Measurements from ENCODE around the gene APMAP.

Gene APMAP

DNA sequence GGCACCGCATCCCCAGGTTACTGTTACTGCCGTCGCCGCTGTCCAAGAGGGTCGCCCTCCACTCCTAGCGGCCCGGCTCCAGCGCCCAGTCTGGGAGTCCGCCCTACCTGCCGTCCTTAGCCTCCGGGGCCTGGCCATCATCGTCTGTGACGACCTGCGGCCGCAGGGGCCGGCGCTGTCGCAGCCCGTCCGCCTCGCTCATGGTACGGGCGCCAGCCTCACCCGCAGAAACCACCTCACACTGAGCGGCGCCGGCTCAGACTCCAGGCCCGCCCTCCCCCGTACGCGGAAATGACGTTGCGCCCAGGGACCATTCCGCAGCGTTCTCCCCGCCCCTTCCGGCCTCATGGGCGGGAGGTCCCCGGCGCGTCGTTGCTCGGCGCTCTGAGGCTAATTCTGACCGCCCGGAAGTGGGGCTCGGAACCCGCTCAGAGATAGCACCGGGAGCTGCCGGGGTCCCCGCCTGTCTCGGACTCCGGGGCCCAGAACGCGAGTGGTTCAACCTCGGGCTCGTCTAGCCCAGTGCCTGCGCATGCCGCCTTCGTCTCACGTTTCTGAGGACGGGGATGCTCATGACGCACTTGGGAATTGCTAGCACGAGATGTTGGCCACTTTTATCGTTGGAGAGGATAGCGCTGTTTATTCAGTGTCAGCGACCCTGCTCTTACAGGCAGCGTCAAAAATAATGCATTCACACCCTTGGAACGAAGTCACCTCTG lies at the start of gene APMAP:
TSS of gene APMAP (minus strand) at position 265 of the 719 bp plus-strand sequence. CDS start at position 202, 63 bp downstream.
- DNase-seq, result peak; percentile 97

DNA sequence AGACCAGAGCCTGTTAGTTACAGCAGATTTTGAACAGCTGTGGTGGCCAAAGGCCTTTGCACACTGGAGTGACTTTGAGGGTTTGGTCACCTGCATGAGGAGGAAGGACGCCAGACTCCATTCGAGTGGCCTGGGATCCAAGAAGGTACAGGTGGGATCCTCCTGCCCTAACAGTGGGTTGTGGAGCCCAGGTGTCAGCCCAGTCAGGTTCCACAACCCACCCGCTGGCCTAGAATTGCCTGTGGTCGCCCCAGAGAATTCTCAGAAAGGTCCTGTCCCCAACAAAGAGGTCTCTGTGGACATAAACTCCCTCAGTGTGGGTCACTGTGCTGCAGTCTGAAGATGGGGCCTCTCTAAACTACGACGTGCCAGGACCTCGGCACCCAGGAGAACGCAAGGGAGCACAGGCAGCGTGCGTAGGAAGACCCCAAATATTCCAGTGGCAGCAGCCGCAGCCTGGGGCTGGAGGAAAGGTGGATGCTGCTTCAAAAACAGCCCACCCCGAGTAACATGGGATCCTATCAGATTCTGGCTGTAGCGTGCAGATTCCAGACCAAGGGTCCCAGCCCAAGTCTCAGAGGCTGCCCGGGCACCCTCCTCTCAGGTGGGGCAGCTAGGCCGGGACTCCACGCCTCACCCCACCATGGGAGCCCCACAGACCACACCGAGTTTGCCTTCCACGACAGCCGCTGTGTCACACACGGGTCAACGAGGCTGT lies 49.4 kb upstream of the APMAP start:
- no peak for DNase-seq

- DNase-seq, result no peak
Observed at GRCh38 chr20:25040438-25040831, 47.9 kb upstream of the APMAP start.

- no peak for DNase-seq
Observed at GRCh38 chr20:25039697-25040437, 47.3 kb upstream of the APMAP start.

GRCh38 chr20:25038591-25039015 lies 46.1 kb upstream of the APMAP start:
- no peak for DNase-seq

GRCh38 chr20:25038103-25038410 lies 45.5 kb upstream of the APMAP start:
- DNase-seq, result peak; percentile 15

GRCh38 chr20:25037288-25038102 lies 44.9 kb upstream of the APMAP start:
- DNase-seq, result no peak

DNA sequence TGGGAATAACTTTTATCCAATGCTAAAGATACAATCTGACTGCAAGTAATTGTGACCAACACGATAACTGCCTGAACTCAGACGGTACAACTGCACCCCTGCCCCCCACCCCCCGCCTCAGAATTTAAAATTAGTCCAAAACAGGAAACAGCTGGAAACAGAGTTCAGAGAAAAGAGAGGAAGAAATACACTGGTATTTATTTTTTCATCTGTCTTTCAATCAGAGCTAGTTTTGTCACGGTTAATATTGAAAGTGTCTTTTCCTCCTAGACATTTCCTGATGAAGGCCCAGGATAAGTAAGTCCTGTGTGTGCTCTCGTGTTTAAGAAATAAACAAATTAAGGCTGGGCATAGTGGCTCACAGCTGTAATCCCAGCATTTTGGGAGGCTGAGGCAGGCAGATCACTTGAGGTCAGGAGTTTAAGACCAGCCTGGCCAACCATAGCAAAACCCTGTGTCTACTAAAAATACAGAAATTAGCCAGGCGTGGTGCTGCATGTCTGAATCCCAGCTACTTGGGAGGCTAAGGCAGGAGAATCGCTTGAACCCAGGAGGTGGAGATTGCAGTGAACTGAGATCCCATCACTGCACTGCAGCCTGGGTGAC lies 43.9 kb upstream of the APMAP start:
- DNase-seq, result no peak

- DNase-seq, result no peak
Observed at GRCh38 chr20:25035921-25036320, 43.4 kb upstream of the APMAP start.

DNA sequence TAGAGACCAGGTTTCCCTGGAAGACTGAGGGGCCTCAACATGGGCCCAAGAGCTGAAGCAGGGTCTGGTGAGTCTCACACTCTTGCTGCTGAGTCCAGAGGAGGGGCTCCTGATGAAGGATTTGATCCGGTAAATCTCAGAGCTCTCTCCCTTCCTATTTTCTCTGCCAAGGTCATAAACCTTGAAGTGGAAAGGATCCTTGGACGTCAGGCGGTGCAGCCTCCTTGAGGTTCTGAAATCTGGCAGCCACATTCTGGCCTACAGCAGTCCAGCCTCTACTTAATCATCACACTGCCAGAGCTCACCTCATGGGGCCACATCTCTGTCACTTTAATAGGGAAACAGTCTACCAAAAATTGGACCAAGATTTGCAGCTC lies 41.4 kb upstream of the APMAP start:
- no peak for DNase-seq

DNA sequence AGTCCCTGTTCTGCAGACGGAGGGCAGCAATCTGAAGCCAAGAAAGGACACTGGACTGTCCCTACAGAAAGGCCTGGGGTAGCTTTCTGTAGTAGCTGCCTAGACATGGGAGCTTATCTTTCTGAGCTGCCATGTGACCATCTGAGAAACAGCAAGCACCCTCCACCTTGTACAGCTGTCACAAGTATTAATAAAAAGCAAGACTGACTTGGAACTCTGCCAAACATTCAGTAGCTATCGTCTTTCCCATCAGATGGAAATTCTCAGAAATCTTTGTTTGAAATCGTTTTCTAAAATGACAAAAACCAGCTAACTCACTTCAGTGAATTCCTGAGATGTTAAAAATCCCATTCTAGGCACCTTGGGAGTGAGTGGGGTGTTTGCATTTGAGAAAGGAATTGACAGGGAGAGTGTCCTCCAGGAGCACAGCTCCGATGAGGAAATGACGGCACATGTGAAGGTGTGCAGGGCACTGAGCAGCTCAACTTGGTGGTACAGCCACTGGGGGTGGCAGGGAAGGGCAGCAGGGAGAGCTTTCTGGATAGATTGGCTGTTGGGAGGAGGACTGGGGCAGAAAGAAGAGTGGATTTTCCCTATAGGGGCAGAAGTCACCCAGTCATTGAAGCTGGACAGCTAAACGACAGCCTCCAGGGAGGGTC lies 40.8 kb upstream of the APMAP start:
- no peak for DNase-seq

DNA sequence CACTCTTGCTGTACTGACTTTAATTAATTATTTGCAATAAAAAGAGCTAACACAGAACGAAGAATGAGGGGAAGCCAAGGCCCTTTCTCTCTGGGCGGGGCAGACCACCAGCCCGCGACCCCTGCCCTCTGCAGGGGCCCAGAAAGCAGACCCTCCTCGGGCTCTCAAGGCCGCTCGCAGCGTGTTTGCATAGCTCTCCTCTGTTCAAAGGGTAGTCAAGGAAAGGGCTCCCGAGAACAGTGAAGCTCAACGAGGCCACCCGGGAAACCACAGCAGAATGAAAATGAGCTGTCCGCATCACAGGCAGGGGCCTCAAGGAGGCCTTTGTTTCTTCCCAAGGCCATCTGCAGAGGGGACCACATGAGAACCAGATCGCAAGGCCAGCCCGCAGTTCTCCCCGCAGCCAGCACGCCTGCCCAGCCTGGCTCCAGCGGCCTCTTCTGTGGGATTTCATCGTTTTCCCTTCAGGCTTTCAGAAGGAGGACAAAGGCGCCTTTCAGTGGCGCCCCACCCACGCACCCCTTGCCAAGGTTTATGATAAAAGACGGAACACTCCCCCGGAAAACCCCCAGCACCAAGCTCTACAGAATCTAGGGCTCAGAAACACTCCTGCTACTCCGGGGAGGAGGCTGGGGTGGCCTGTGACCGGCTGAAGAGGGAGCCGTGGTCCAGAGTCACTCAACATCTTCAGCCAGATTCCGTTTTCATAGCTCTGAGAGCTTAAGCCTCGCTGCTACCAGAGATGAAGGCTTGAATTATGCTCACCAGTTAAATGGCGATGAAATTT lies 40.1 kb upstream of the APMAP start:
- no peak for DNase-seq

- DNase-seq, result no peak
Observed at GRCh38 chr20:25032065-25032477, 39.5 kb upstream of the APMAP start.

DNA sequence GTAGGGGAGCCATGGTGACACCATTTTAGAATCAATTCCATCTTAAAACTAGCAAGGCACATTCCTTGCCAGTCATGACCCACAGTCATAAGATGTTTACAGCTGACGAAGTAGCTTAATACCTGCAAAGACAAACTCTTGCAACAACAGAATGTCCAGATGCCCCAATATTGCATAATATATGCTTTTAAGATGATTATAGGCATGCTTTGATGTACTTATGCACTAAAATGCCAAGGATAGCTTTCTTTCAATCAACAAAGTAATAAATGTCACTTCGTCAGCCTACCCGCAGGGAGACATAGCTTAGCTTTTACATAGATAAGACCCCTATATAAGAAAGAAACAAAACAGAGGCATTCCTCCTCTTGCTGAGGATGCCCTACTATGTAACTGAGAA lies 38.7 kb upstream of the APMAP start:
- DNase-seq, result no peak

DNA sequence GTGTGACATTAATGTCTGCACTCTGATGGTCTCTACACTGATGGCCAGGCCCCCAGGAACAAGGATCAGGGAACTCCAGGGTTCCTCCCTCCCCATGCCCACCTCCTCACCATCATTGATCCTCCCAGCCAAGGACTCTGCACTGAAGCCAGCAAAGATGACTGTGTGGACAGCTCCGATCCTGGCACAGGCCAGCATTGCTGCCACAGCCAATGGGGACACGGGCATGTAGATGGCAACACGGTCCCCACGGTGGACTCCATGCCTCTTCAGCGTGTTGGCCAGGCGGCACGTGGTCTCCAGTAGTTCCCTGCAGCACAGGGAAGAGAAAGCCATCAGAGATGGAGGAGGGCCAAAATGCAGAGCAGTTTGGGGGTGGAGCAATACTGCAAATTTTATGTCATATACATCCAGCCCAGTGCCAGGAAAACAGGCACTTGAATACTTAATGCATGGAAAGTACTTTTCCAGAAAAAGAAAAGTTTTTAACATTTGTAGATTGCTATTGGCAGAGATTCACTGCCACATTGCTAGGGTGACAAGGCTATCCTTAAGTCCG lies 38.2 kb upstream of the APMAP start:
- DNase-seq, result no peak

DNA sequence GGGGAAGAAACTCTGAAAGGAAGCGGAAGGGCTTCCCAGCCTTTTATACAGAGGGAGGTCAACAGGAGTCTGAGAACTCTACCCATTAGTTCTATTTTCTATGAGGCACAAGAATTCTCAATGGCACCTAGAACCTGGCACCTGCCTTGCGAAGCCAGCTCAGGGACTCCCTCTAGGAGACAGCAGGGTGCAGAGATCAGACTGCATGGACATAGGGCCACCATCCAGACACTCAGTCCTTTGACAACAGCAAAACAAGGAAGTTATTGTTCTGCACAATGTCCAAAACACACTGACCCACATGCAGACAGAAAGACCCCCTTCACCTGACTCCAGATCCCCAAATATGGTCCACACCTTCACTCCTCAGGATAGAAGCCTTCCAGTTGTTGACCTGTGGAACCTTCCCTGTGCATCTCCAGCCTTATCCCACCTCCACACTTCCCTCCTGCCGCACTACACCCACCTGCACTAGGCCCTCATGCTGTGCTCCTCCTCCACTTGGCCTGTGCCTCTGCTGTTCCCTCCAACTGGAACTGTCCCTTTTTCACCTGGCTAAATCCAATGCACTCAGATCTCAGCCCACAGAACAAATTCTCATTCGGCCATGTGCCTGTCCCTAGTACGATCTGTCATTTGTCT lies 37.6 kb upstream of the APMAP start:
- no peak for DNase-seq

GRCh38 chr20:25025986-25026605 lies 33.5 kb upstream of the APMAP start:
- peak; percentile 6 for DNase-seq

DNA sequence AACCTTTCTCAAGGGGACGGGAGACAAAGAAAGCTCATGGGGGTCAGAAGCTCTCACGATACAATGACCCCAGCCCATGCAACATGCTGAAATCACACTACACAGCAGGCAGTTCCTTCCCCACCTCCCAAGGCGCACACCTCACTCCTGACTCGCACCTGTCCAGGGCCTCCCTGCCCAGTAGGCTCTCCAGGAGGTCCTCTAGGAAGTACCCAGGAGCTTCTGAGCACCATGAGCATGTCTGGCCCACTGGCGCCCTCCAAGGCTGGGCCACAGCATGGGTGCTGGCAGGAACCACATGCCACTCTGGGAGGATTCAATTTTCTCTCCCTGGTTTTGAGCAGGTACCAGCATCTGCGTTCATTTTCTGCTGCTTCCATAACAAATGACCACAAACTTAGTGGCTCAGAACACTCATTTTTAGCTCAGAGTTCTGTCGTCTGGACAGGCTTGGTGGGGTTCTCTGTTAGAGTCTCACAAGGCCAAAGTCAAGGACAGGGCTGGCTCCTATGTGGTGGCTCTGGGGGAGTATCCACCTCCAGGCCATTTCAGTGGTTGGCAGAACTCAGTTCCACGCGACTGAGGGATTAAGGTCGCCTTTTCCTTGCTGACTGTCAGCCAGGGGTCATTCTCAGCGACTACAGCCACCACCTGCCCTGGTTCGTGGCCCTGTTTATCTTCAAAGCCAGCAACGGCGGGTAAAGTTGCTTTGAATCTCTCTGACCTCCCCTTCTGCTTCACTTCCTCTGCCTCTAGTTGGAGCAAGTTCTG lies 32.7 kb upstream of the APMAP start:
- no peak for DNase-seq

- DNase-seq, result no peak
Observed at GRCh38 chr20:25024171-25024570, 31.6 kb upstream of the APMAP start.

Measured in suppressor macrophage treated with lipopolysaccharide for 4 hours (primary cell).